Keratinocyte (primary cell): ENCODE measurements around the gene PAIP2B.

Source experiments
- EZH2 ChIP-seq: IDR thresholded peaks from one replicate; pipeline ENCODE4 v1.6.1; 2012; ENCODE audit warnings: inconsistent platforms, mild to moderate bottlenecking, low read length, moderate library complexity
- TF ChIP-seq, protein P1 (sequence below), 3 experiments: IDR thresholded peaks in 1 of 3; conservative IDR thresholded peaks in 1 of 3; optimal IDR thresholded peaks in 1 of 3; 2 replicates in 2 of 3; 3 replicates in 1 of 3; pipeline versions ENCODE3 to v1.5.1; 2011; ENCODE audit warnings: low read length in 3 of 3, mild to moderate bottlenecking in 3 of 3, moderate library complexity in 2 of 3, control low read depth in 1 of 3, inconsistent platforms in 1 of 3; ENCODE audit not compliant: insufficient read depth in 2 of 3; ENCODE audit errors: extremely low read depth in 1 of 3

DNA sequence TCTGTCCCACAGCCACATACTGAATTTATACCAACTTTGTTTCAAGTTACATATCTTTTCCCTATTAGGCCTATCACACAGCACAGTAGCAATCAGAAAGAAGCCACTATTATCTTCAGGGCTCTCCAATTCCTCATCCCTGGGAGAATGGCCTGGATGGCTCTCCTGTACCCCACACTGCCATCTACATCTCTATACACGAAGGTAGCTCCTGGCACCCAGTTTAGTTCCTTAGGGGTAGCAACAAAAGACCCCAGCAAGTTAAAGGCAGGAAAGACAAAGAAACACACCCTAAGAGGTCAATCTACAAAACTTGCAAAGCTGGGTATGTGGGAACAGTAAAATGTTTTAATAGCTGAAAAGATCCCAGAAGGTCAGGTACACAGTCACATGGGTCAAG, 39.9 kb downstream of the PAIP2B start:
- TF ChIP-seq, protein P1, sequence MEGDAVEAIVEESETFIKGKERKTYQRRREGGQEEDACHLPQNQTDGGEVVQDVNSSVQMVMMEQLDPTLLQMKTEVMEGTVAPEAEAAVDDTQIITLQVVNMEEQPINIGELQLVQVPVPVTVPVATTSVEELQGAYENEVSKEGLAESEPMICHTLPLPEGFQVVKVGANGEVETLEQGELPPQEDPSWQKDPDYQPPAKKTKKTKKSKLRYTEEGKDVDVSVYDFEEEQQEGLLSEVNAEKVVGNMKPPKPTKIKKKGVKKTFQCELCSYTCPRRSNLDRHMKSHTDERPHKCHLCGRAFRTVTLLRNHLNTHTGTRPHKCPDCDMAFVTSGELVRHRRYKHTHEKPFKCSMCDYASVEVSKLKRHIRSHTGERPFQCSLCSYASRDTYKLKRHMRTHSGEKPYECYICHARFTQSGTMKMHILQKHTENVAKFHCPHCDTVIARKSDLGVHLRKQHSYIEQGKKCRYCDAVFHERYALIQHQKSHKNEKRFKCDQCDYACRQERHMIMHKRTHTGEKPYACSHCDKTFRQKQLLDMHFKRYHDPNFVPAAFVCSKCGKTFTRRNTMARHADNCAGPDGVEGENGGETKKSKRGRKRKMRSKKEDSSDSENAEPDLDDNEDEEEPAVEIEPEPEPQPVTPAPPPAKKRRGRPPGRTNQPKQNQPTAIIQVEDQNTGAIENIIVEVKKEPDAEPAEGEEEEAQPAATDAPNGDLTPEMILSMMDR (optimal IDR thresholded peaks at IDR 0.05 in 1 of 3, IDR thresholded peaks at IDR 0.05 in 1 of 3, conservative IDR thresholded peaks at IDR 0.05 in 1 of 3; ENCODE audit: extremely low read depth in 1 of 3, insufficient read depth in 2 of 3, low read length in 3 of 3), result no peak
- no peak for TF ChIP-seq EZH2
